Measurements from ENCODE around the gene ABCG1.

- TF ChIP-seq CTCF (IDR thresholded peaks at IDR 0.05 in 4 of 5, conservative IDR thresholded peaks at IDR 0.05 in 1 of 5) = no peak
- TF ChIP-seq POLR2A (IDR thresholded peaks at IDR 0.05) = no peak
Observed at GRCh38 chr21:42239556-42239955, 20.6 kb downstream of the ABCG1 start.
